K562 (cell line): ENCODE data around the gene CRABP2. TPM values are rescaled to one million over a fixed set of nuclear protein-coding genes. Genes with fewer than 3 reads are reported as not detected.

Source experiments
- ATAC-seq: fragments of 200-7000 bp; cut with Tn5 transposase; 3 replicates; pipeline ENCODE4 v1.9.1; 2020; ENCODE audit warnings: moderate library complexity
- BruUV-seq: library from RNA; stranded (reverse); fragments of 400-500 nt; replicated peaks from 2 replicates; lab custom pipeline; 2021; lab: Mats Ljungman, UMichigan
- CTCF ChIA-PET: fragments of 300-600 bp; formaldehyde crosslinking; extraction: SDS; loops from one replicate; lab custom pipeline; 2021; ENCODE audit warnings: low intra/inter-chr PET ratio; lab: Yijun Ruan, JAX
- POLR2A ChIA-PET: fragments of 300-600, 350-650 bp; sonication (Branson Sonifier 250); formaldehyde crosslinking; extraction: SDS; loops from one replicate; lab custom pipeline; 2021; ENCODE audit warnings: antibody characterized with exemption, inconsistent platforms; lab: Yijun Ruan, JAX
- DNase-seq, 4 experiments: peaks; one replicate each; pipeline versions ENCODE4 v3.0.0 to v3.0.0-alpha.2; 2011 to 2018; ENCODE audit warnings: low spot score in 3 of 4, mixed read lengths in 3 of 4; ENCODE audit errors: extremely low read depth in 1 of 4
- FAIRE-seq: peaks from 2 replicates; lab custom pipeline; 2011; peaks lifted over from hg19 to GRCh38; lab: Jason Lieb, UNC
- H2AFZ ChIP-seq: 2 replicates; pipeline ENCODE4 v1.6.0; 2011; ENCODE audit warnings: low read depth, low read length, control low read depth, inconsistent platforms
- H3K27ac ChIP-seq: fragments of 200-600 bp; 3 replicates; pipeline ENCODE4 v1.8.0; 2011; ENCODE audit warnings: low read depth, mild to moderate bottlenecking, control low read depth, inconsistent platforms, low read length, moderate library complexity, mixed read lengths; ENCODE audit errors: extremely low read depth
- H3K27me3 ChIP-seq, 2 experiments: fragments of 300-600 bp in 1 of 2; 2 replicates in 1 of 2; 3 replicates in 1 of 2; pipeline versions ENCODE4 v1.6.0 to v1.8.0; 2011; ENCODE audit warnings: inconsistent platforms in 2 of 2, low read length in 2 of 2, mild to moderate bottlenecking in 1 of 2, mixed read lengths in 1 of 2, moderate library complexity in 1 of 2; ENCODE audit not compliant: control insufficient read depth in 2 of 2, insufficient read depth in 2 of 2
- H3K36me3 ChIP-seq: fragments of 300-600 bp; 3 replicates; pipeline ENCODE4 v1.8.0; 2011; ENCODE audit warnings: mild to moderate bottlenecking, low read length, inconsistent platforms; ENCODE audit not compliant: control insufficient read depth, insufficient read depth
- H3K4me1 ChIP-seq, 2 experiments: fragments of 200-600 bp in 1 of 2; replicated peaks in 1 of 2; 2 replicates in 1 of 2; 3 replicates in 1 of 2; pipeline versions ENCODE4 v1.5.1 to v1.8.0; 2011; ENCODE audit warnings: inconsistent platforms in 2 of 2, low read length in 2 of 2, mild to moderate bottlenecking in 1 of 2, mixed read lengths in 1 of 2, moderate library complexity in 1 of 2; ENCODE audit not compliant: control insufficient read depth in 2 of 2, insufficient read depth in 2 of 2
- H3K4me2 ChIP-seq: 2 replicates; pipeline ENCODE4 v1.6.1; 2011; ENCODE audit warnings: low read length, control low read depth, inconsistent platforms, mixed read lengths; ENCODE audit not compliant: insufficient read depth
- H3K4me3 ChIP-seq: fragments of 200-600 bp; sonication (generic), shearing (Covaris generic); 2 replicates; pipeline ENCODE4 v1.5.1; 2016; ENCODE audit warnings: control low read depth, inconsistent platforms
- H3K79me2 ChIP-seq: fragments of 200-600 bp; 3 replicates; pipeline ENCODE4 v1.8.0; 2011; ENCODE audit warnings: low read length, inconsistent platforms; ENCODE audit not compliant: control insufficient read depth, insufficient read depth
- H3K9ac ChIP-seq, 2 experiments: 2 replicates each; pipeline versions ENCODE4 v1.6.0 to v1.6.1; 2011; ENCODE audit warnings: low read depth in 2 of 2, low read length in 2 of 2, control low read depth in 1 of 2, inconsistent platforms in 1 of 2, mild to moderate bottlenecking in 1 of 2, mixed read lengths in 1 of 2; ENCODE audit not compliant: insufficient read depth in 1 of 2
- H3K9me1 ChIP-seq: one replicate; pipeline ENCODE4 v1.6.0; 2011; ENCODE audit warnings: inconsistent platforms, mild to moderate bottlenecking, low read length, moderate library complexity; ENCODE audit not compliant: control insufficient read depth, insufficient read depth
- H3K9me3 ChIP-seq: replicated peaks from 2 replicates; pipeline ENCODE4 v1.5.1; 2011; ENCODE audit warnings: low read depth, low read length, inconsistent platforms; ENCODE audit not compliant: control insufficient read depth, insufficient read depth
- H4K20me1 ChIP-seq: replicated peaks from 2 replicates; pipeline ENCODE4 v1.6.1; 2011; ENCODE audit warnings: low read length, inconsistent platforms, mixed read lengths; ENCODE audit not compliant: control insufficient read depth, insufficient read depth
- ARID4B ChIP-seq: sonication (generic); formaldehyde crosslinking; IDR thresholded peaks from 2 replicates; pipeline ENCODE4 v1.8.0; 2022; ENCODE audit warnings: mild to moderate bottlenecking, missing genetic modification reagents
- CHAMP1 ChIP-seq: fragments of 450-650 bp; IDR thresholded peaks from 2 replicates; pipeline ENCODE4 v1.6.1; 2016; ENCODE audit warnings: mild to moderate bottlenecking
- NELFE ChIP-seq: IDR thresholded peaks from 2 replicates; pipeline ENCODE4 v1.6.1; 2011; ENCODE audit warnings: mild to moderate bottlenecking; ENCODE audit not compliant: insufficient read depth, insufficient read length
- NR3C1 ChIP-seq: sonication (generic); formaldehyde crosslinking; IDR thresholded peaks from 2 replicates; pipeline ENCODE4 v1.8.1; 2022; ENCODE audit warnings: missing genetic modification reagents
- SAFB ChIP-seq: fragments of 200-400 bp; formaldehyde crosslinking; IDR thresholded peaks from 2 replicates; pipeline ENCODE4 v1.6.1; 2017; ENCODE audit warnings: low read depth, low read length, borderline replicate concordance
- U2AF2 ChIP-seq: fragments of 200-400 bp; formaldehyde crosslinking; optimal IDR thresholded peaks from 2 replicates; pipeline ENCODE3; 2017; ENCODE audit warnings: low read depth, mild to moderate bottlenecking, low read length
- ZBTB7A ChIP-seq: IDR thresholded peaks from 2 replicates; pipeline ENCODE4 v1.6.1; 2011; ENCODE audit warnings: low read depth, mild to moderate bottlenecking, low read length, moderate library complexity, borderline replicate concordance; ENCODE audit not compliant: control insufficient read depth
- ZC3H8 ChIP-seq: fragments of 450-650 bp; IDR thresholded peaks from 2 replicates; pipeline ENCODE4 v1.6.1; 2017
- ZNF609 ChIP-seq: sonication (generic); formaldehyde crosslinking; IDR thresholded peaks from 2 replicates; pipeline ENCODE4 v1.8.1; 2023; ENCODE audit warnings: missing genetic modification reagents, mild to moderate bottlenecking, borderline replicate concordance
- WGBS: fragments of 100-300 bp; shearing (Covaris generic); methylation state at CpG from one replicate; pipeline ENCODE4 v1.1.6; 2016; ENCODE audit warnings: low coverage, mixed read lengths; ENCODE audit not compliant: insufficient coverage; ENCODE audit errors: missing lambda C conversion rate; 5-methylcytosine and 5-hydroxymethylcytosine counted together
- in situ Hi-C: fragments of 300-500 bp; cut with MboI; formaldehyde crosslinking; loops from 4 replicates; pipeline ENCODE4 v1.15.0; 2018; ENCODE audit warnings: inconsistent platforms, mixed read lengths
- intact Hi-C: fragments of 100-400 bp; cut with micrococcal nuclease; formaldehyde crosslinking; loops from 2 replicates; pipeline ENCODE4 v1.14.2; 2022
- polyA plus RNA-seq, 8 experiments: library from polyadenylated mRNA; depleted of rRNA in 4 of 8; stranded (reverse) in 5 of 8; unstranded in 3 of 8; fragments of >200 nt; fragmentation: Nextera tagmentation in 2 of 8; fragmentation: Illumina TruSeq in 1 of 8; extraction: Ambion mirVana in 2 of 8; extraction: Trizol in 1 of 8; gene quantifications; 2 replicates each; pipeline versions ENCODE4 v1.2.1 to v1.2.3, GENCODE V29; 2011 to 2014; ENCODE audit warnings: inconsistent platforms in 1 of 8, missing spikeins in 1 of 8
- total RNA-seq, 7 experiments: library from RNA; depleted of rRNA in 6 of 7; stranded (reverse); fragments of >200 nt in 6 of 7; fragmentation: Illumina TruSeq in 2 of 7; extraction: Trizol in 2 of 7; gene quantifications; 2 replicates each; pipeline versions ENCODE4 v1.2.1 to v1.2.3, GENCODE V29; 2011 to 2021; ENCODE audit warnings: low replicate concordance in 1 of 7

Gene CRABP2
- total and polyA plus RNA-seq, 9 of the 15 experiments (the other 6 are each of a cell fraction or from before 2014, with no cell fraction given) = 0.30 to 2.5 (median 0.82) TPM

- Histone ChIP-seq H3K4me3 (no peak overlapping the region), H3K27me3 (no peaks in the 10 kb centered on the region), H3K4me1 (peaks cover 15 to 35% of the 10 kb centered on the region in 2 experiments), H3K79me2 (peaks cover 51% of the 10 kb centered on the region), H3K9me3 (no peaks in the 10 kb centered on the region), H3K27ac (no peak overlapping the region), H3K36me3 (peaks cover 54% of the 10 kb centered on the region; the same call in 2 of the 3 replicates), H3K9ac (no peak overlapping the region), H3K9me1 (peaks cover 52% of the 10 kb centered on the region), H3K4me2 (no peak overlapping the region), H2AFZ (no peak overlapping the region), H4K20me1 (peaks cover 91% of the 10 kb centered on the region)
- WGBS = 76% methylated on average over 9 of the region's 9 CpGs
- ChIA-PET POLR2A (interaction anchor here (1.1 to 1.6 kb wide), 2 partner anchors 9 to 24 kb away, joined by 4 to 6 read pairs; partner anchors contain the start of gene NES), CTCF (no interaction called here)
- intact Hi-C loops (no loop called here), in situ Hi-C loops (no loop called here)
- ATAC-seq (no peak), DNase-seq (no peak), FAIRE-seq (no peak)
- BruUV-seq = no TSS peak
- no peak for TF ChIP-seq ARID4B (CRISPR knock-in tag)
- TF ChIP-seq NR3C1 (CRISPR knock-in tag) = no peak
- no peak for TF ChIP-seq ZBTB7A
- no peak for TF ChIP-seq U2AF2
- TF ChIP-seq ZNF609 (CRISPR knock-in tag) = no peak
- no peak for TF ChIP-seq NELFE
- no peak for TF ChIP-seq ZC3H8
- TF ChIP-seq SAFB = no peak
- TF ChIP-seq CHAMP1 = no peak
These were observed 52.4 kb downstream of the CRABP2 start for GRCh38 chr1:156652992-156653355.
